Motor neuron (in vitro differentiated cells): ENCODE data around the gene TYMP. TPM values are rescaled to one million over a fixed set of nuclear protein-coding genes. Genes with fewer than 3 reads are reported as not detected.
"Not testable (repeated sequence)": the region's sequence is repeated elsewhere in the genome, so short reads cannot be mapped to it uniquely, and the experiment has no call there.

Experiments
- ATAC-seq, 8 experiments: fragments of 200-7000 bp; cut with Tn5 transposase; replicated peaks in 6 of 8; 2 replicates each; pipeline ENCODE4 v1.8.0; 2021; ENCODE audit warnings: mild to moderate bottlenecking in 8 of 8, moderate library complexity in 8 of 8
- H3K27ac ChIP-seq, 2 donors: fragments of 250-450 bp; sonication (Bioruptor Pico); 2 replicates each; pipeline ENCODE4 v1.9.0; 2021; ENCODE audit warnings: antibody characterized with exemption in 2 of 2, mild to moderate bottlenecking in 2 of 2, moderate library complexity in 1 of 2
- H3K4me1 ChIP-seq, 2 donors: fragments of 250-450 bp; sonication (Bioruptor Pico); replicated peaks in 1 of 2; 2 replicates each; pipeline ENCODE4 v1.6.1; 2021; ENCODE audit warnings: antibody characterized with exemption in 2 of 2, mild to moderate bottlenecking in 2 of 2, moderate library complexity in 1 of 2
- H3K4me3 ChIP-seq, 5 donors: fragments of 250-450 bp; sonication (Bioruptor Pico); 2 replicates each; pipeline ENCODE4 v1.9.0; 2021; ENCODE audit warnings: antibody characterized with exemption in 5 of 5, mild to moderate bottlenecking in 5 of 5, moderate library complexity in 4 of 5
- WGBS, 10 experiments: fragments of 450-650 bp; shearing (Covaris generic); methylation state at CpG; one replicate each; pipeline ENCODE4 v1.0.0; 2022; 5-methylcytosine and 5-hydroxymethylcytosine counted together
- in situ Hi-C, 9 experiments: fragments of 400-800 bp; cut with MboI; loops; one replicate each; pipeline ENCODE4 v1.15.0; 2021; ENCODE audit warnings: low sequenced_read_pairs in 9 of 9, low pct_unique_long_range_greater_than_20kb in 2 of 9; ENCODE audit not compliant: unreplicated experiment in 9 of 9
- total RNA-seq, 8 experiments: library from RNA; unstranded; fragments of 300-600 nt; gene quantifications; 2 replicates each; pipeline versions ENCODE4 v1.2.3 to v1.2.4, GENCODE V29; 2022

TYMP gene
- total RNA-seq, 8 experiments from 2014 or later, result 0.87 to 10.6 (median 3.9) TPM

GRCh38 chr22:50544078-50544745 lies 14.4 kb upstream of the TYMP start:
- peaks cover 22 to 31% of the 10 kb centered on the region in 2 donors for H3K4me1 ChIP-seq
- ATAC-seq, result peak; percentile 39 to 85 (median 76)
- 3 to 33% (median 13%) methylated on average over 1 to 21 of the region's 52 CpGs; no CpG with 5 or more reads in 5 of the 10 experiments for WGBS, 10 experiments
- H3K27ac ChIP-seq, result no peak overlapping the region
- H3K4me3 ChIP-seq, result peak overlapping the region in 3 of 5 donors; percentile 1 to 17 (median 2)
- in situ Hi-C loops, result no loop called here

GRCh38 chr22:50542416-50542927 lies 12.7 kb upstream of the TYMP start:
- in situ Hi-C loops, result no loop called here
- H3K4me1 ChIP-seq, result peaks cover 22 to 29% of the 10 kb centered on the region in 2 donors
- no peak overlapping the region for H3K4me3 ChIP-seq
- no peak overlapping the region for H3K27ac ChIP-seq
- no peak for ATAC-seq
- WGBS, 10 experiments, result 69 to 95% (median 87%) methylated on average over 4 to 18 of the region's 19 CpGs

GRCh38 chr22:50541667-50542026 lies 11.8 kb upstream of the TYMP start:
- peak in 2 of 8 experiments; percentile 45 to 61 for ATAC-seq
- H3K4me3 ChIP-seq, in situ Hi-C loops, H3K27ac ChIP-seq: not testable (repeated sequence)
- whole genome bisulfite sequencing, 10 experiments, result 0 to 100% (median 73%) methylated on average over 1 to 5 of the region's 5 CpGs; no CpG with 5 or more reads in 1 of the 10 experiments
- H3K4me1 ChIP-seq, result peaks cover 22 to 24% of the 10 kb centered on the region in 2 donors

- H3K4me1 ChIP-seq, result peaks cover 11 to 15% of the 10 kb centered on the region in 2 donors
- in situ Hi-C loops, result no loop called here
- 17 to 91% (median 85%) methylated on average over 1 to 10 of the region's 10 CpGs; no CpG with 5 or more reads in 1 of the 10 experiments for WGBS, 10 experiments
- no peak overlapping the region for H3K27ac ChIP-seq
- no peak overlapping the region for H3K4me3 ChIP-seq
- no peak for ATAC-seq
These were observed 10.6 kb upstream of the TYMP start for GRCh38 chr22:50540381-50540780.

- in situ Hi-C loops, result no loop called here
These were observed 8.0 kb upstream of the TYMP start for GRCh38 chr22:50537765-50538164.

GRCh38 chr22:50536226-50536625 lies 6.4 kb upstream of the TYMP start:
- WGBS, 10 experiments, result 20 to 92% (median 60%) methylated on average over 1 to 3 of the region's 3 CpGs; no CpG with 5 or more reads in 3 of the 10 experiments
- Histone ChIP-seq H3K27ac (no peak overlapping the region), H3K4me3 (no peak overlapping the region), H3K4me1 (peaks cover 7 to 14% of the 10 kb centered on the region in 2 donors)
- no peak for ATAC-seq
- in situ Hi-C loops, result no loop called here

More at GRCh38 chr22:50537765-50538164, 8.0 kb upstream of the TYMP start:
- Histone ChIP-seq H3K4me1 (no peaks in the 10 kb centered on the region), H3K4me3 (no peak overlapping the region), H3K27ac (no peak overlapping the region)
- 47 to 93% (median 86%) methylated on average over 2 to 12 of the region's 13 CpGs for WGBS, 10 experiments
- no peak for ATAC-seq

GRCh38 chr22:50535113-50535512 lies 5.3 kb upstream of the TYMP start:
- no peak overlapping the region for H3K4me3 ChIP-seq
- WGBS, 10 experiments, result 77 to 100% (median 81%) methylated on average over 3 to 6 of the region's 8 CpGs; no CpG with 5 or more reads in 3 of the 10 experiments
- peaks cover 15 to 25% of the 10 kb centered on the region in 2 donors for H3K4me1 ChIP-seq
- ATAC-seq, result no peak
- no peak overlapping the region for H3K27ac ChIP-seq
- in situ Hi-C loops, result no loop called here

- WGBS, 10 experiments, result 14 to 81% (median 60%) methylated on average over 2 to 15 of the region's 21 CpGs; no CpG with 5 or more reads in 1 of the 10 experiments
- H3K4me3 ChIP-seq, ATAC-seq, H3K27ac ChIP-seq, in situ Hi-C loops: not testable (repeated sequence)
- H3K4me1 ChIP-seq, result peaks cover 15 to 25% of the 10 kb centered on the region in 2 donors
These were observed 4.3 kb upstream of the TYMP start for GRCh38 chr22:50533856-50534711.

GRCh38 chr22:50532824-50533796 lies 3.3 kb upstream of the TYMP start:
- no peak for ATAC-seq
- H3K4me3 ChIP-seq, result peak overlapping the region in 2 of 5 donors; percentile 36 to 44
- peaks cover 15 to 25% of the 10 kb centered on the region in 2 donors for H3K4me1 ChIP-seq
- in situ Hi-C loops, result no loop called here
- H3K27ac ChIP-seq, result no peak overlapping the region
- 46 to 90% (median 71%) methylated on average over 2 to 14 of the region's 19 CpGs for WGBS, 10 experiments

GRCh38 chr22:50531962-50532674 lies 2.3 kb upstream of the TYMP start:
- peak; percentile 33 to 74 (median 52) for ATAC-seq
- in situ Hi-C loops, result no loop called here
- Histone ChIP-seq H3K27ac (no peak overlapping the region), H3K4me3 (peak overlapping the region; percentile 7 to 44 (median 27)), H3K4me1 (peaks cover 18 to 28% of the 10 kb centered on the region in 2 donors)
- WGBS, 10 experiments, result no CpG with 5 or more reads among the region's 56 CpGs

GRCh38 chr22:50531546-50531961 lies 1.7 kb upstream of the TYMP start:
- ATAC-seq, result peak; percentile 3 to 27 (median 14)
- in situ Hi-C loops, result no loop called here
- H3K4me1 ChIP-seq, result peaks cover 24 to 33% of the 10 kb centered on the region in 2 donors
- no peak overlapping the region for H3K27ac ChIP-seq
- WGBS, 10 experiments, result 10% methylated on average over 4 of the region's 44 CpGs; no CpG with 5 or more reads in 9 of the 10 experiments
- H3K4me3 ChIP-seq, result peak overlapping the region; percentile 7 to 44 (median 27)
